GM18868 (cell line): ENCODE measurements around the gene NFIX.
"Not testable (repeated sequence)": the region's sequence is repeated elsewhere in the genome, so short reads cannot be mapped to it uniquely, and the experiment has no call there.

Experiments used
- ATAC-seq: cut with Tn5 transposase; IDR thresholded peaks from one replicate; pipeline ENCODE4 v1.9.1; 2021; ENCODE audit warnings: mild to moderate bottlenecking, moderate library complexity; ENCODE audit not compliant: unreplicated experiment

The NFIX gene

DNA sequence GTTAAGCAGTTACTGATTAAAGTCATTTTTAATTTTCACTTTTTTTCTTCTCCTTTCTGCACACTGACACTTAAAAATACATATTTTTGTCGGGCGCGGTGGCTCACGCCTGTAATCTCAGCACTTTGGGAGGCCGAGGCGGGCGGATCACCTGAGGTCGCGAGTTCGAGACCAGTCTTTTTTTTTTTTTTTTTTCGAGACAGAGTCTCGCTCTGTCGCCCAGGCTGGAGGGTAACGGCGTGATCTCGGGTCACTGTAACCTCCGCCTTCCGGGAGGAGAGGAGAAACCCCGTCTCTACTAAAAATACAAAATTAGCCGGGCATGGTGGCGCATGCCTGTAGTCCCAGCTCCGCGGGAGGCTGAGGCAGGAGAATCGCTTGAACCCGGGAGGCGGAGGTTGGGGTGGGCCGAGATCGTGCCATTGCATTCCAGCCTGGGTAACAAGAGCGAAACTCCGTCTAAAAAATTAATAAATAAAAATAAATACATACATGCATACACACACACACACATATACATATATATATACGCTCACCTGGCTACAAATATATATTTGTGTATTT lies 37.8 kb upstream of the NFIX start:
- ATAC-seq, result not testable (repeated sequence)

DNA sequence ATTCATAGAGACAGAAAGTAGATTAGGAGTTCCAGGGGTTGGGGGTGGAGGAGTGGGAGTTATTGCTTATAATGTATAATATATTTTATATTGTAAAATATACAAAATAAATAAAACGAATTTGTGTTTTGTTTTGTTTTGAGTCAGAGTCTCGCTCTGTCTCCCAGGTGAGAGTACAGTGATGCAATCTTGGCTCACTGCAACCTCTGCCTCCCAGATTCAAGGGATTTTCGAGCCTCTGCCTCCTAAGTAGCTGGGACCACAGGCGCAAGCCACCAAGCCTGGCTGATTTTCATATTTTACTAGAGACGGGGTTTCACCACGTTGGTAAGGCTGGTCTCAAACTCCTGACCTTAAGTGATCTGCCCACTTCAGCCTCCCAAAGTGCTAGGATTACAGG lies 35.8 kb upstream of the NFIX start:
- no peak for ATAC-seq

DNA sequence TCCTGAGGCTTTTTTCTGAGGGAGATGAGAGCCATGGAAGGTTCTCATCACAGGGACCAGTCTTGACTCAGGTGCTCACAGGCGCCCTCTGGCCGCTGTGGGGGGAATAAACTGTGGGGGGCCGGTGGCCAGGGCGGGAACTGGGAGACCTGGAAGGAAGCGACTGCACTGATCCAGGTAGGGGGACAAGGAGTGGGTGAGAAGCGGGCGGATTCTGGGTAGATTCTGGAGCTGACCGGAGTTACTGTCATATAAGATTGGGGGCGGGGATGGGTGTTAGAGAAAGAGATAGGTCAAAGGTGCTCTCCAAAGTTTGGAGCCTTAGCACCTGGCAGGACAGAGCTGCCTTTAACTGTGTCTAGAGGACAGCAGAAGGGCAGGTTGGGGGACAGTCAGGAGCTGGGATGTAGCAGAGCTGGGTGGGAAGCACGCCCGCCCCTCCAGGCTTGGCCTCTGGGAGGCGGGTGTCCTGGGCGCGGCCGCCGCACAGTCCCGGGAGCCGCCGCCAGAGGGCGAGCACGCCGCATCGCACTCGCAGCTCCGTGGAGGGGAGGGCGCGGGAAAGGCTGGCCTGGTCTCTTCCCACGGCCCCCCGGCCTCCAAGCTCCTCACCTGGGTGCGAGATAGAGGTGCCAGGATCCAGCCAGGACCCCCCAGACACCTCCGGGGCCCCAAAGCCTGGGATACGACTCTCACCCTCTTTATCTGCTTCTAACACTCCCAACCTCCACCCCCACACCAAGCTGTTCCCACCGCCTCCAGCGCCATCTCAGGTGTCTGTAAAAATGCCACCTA lies 30.1 kb upstream of the NFIX start:
- peak; percentile 64 for ATAC-seq

DNA sequence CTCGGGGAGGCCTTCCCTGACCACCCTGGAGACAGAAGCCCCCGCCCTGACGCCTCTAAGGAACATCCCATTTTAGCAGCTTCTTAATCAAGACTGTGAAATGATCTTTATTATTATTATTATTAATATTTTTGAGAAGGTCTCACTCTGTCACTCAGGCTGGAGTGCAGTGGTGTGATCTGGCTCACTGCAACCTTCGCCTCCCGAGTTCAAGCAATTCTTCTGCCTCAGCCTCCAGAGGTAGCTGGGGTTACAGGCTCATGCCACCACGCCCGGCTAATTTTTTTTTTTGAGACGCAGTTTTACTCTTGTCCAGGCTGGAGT lies 29.5 kb upstream of the NFIX start:
- no peak for ATAC-seq

DNA sequence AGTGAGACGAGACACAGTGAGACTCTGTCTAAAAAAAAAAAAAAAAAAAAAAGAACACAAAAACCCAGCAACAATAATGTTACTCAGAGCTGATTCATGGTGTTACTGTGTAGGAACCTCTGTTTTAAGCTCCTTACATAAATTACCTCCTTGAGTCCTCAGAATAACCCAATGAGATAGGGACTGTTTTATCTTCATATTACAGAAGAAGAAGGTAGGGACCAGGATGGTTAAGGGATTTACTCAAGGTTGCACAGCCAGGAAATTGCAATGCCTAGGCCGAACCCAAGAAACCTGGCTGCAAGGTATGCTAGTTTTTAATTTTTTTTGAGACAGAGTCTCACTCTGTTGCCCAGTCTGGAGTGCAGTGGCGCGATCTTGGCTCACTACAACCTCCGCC lies 27.4 kb upstream of the NFIX start:
- no peak for ATAC-seq

DNA sequence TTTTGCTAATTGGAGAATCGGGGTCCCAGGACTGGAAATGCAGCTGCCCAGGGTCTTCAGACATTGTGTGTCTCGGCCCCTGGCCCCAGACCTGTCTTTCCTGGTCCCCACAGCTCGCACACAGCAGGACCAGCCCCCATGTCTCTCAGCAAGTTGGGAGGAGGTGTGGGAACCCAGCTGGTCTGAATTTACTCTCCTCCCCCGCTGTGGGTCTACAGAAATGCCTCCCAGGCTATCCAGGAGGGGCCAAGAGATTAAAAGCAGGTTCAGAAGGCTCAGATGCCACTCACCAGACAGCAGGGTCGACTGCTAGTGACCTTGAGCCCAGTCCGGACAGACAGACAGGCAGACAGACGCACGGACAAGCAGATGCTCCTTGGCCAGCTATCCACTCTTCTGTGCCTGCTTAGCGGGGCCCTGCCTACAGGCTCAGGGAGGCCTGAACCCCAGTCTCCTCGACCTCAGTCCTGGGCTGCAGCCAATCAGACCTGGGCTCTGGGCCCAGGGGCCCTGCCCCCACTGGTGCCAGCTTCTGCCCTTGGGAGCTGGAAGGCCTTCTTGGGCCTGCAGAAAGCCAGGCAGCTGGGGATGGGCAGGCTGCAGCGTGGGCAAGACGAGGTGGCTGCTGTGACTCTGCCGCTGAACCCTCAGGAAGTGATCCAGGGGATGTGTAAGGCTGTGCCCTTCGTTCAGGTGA lies 25.8 kb upstream of the NFIX start, which contains the start of gene DAND5:
Gene DAND5, plus strand, starts transcription at position 285 of the 697 bp plus-strand sequence. Its CDS starts 85 bp downstream, at position 370.
- no peak for ATAC-seq

DNA sequence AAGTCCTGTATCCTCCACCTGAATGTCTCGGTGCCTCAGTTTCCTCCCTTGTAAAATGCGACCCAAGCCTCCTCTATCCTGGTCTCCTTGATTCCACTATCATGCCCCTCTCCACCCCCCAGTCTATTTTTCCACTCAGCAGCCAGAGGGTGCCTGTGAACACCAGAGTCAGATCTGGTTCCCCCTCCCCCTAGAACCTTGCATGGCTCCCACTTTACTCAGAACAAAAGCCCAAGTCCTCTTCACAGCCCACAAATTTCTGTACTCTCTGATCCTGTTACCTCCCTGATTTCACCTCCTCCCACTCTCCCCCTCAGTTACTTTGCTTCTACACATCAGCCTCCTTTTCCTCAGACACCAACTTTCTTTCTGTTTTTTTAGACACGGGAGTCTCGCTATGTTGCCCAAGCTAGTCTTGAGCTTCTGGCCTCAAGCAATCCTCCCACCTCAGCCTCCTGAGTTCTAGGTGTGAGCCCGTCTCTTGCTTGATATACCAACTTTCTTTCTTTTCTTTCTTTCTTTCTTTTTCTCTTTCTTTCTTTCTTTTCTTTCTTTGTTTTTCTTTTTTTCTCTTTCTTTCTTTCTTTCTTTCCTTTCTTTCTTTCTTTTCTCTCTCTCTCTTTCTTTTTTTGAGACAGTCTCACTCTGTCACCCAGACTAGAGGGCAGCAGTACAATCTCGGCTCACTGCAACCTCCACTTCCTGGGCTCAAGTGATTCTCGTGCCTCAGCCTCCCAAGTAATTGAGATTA lies 25.0 kb upstream of the NFIX start:
- no peak for ATAC-seq

DNA sequence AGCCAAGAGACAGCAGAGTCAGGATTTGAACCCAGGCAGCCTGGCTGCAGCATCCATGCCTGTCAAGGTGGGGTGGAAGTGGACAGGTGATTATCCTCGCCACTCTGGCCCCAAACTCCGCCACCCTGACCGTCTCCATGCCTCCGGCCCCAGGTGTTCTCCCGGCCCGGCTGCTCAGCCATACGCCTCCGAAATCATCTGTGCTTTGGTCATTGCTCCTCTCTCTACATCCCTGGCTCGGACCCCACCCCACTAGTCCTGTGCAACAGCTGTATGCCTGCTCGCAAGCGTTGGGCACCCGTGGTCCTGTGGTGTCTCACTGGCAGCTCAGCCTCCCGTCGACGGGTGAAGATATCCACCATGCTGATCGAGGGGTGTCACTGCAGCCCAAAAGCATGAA lies 22.0 kb upstream of the NFIX start:
- no peak for ATAC-seq

DNA sequence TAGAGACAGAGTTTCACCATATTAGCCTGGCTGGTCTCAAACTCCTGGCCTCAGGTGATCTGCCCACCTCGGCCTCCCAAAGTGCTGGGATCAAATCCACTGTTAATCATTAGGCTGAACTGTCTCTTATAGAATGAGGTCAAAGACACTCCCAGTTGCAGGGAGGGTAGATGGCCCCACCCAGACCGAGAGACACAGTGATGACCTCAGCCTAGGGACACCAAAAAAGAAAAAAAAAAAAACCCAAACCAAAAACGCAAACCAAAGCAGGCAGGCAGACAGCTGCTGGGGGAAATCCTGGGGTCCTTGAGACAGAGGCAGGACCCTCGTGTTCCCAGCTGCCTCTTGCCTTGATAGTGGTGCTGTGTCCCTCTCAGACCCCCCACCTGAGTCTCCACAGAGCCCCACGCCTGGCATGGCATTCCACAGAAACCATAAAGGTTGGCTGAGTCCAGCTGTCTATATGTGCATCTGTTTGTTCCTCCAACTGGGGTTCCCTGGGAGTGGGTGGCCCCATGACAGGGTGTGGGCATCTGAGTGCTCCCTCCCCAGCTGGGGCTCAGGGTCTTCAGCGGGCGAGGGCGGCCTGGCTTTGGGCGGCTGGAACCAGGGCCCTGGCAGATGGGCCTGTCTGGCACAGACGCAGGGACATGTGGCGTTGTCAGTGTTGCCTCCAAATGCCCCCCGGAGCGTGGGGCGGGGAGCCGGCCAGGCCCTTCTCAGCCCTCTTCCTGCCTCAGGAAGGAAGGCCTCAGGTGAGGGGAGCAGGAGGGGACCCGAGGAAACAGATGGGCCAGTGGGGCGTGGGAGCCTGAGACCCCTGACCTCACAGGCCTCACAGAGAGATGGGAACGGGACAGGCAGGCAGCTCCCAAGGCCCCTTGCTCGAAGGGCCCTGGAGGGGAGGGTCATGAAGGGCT lies 20.7 kb upstream of the NFIX start:
- no peak for ATAC-seq

DNA sequence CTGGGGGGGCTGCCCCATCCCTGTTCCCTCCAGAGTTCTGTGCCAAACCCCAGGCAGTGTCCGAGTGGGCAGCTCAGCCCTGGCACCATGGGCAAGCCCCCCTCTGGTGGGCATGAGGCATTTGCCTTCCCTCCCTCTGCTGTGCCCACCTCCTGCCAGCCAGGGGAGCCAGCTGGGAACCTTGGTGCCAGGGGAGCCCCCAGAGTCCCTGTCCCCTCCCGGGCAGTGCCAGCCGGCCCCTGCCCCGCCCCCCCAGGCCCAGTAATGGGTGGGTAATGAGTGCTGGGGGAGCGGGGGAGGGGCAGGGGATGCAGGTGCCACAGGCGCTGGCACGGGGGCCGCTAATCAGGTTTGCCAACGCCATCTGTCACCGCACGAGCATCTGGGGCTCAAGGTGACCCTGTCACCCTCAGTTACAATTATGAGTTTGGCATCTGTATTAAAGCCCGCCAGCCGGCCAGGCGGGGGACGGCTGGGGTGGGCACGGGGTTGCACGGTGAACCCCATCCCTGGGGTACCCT lies 20.0 kb upstream of the NFIX start:
- no peak for ATAC-seq

DNA sequence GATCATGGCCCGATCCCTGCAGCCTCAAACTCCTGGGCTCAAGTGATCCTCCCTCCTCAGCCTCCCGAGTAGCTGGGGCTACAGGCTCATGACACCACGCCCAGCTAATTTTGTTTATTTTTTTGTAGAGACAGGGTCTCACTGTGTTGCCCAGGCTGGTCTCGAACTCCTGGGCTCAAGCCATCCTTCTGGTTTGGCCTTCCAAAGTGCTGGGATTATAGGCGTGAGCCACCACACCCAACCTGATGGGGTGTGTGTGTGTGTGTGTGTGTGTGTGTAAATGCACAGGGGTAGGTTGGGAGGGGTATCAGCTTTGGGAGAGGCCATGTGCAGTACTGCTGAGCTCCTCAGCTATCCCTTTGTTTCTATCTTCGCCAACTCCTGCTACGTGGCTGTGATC lies 19.2 kb upstream of the NFIX start:
- ATAC-seq, result not testable (repeated sequence)

DNA sequence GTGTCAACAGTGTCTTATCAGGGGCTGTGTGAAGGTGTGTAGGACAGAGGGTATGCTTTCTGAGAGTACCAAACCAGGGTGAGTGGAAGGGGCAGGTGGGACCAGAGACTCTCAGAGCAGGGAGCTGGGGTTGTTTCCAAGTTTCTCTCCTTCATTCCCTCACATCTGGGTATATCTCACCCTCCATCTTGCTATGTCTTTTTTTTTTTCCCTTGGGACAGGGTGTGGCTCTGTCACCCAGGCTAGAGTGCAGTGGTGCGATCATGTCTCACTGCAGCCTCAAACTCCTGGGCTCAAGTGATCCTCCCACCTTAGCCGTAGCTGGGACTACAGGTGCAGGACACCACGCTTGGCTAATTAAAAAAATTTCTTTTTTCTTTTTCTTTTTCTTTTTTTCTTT lies 15.3 kb upstream of the NFIX start:
- no peak for ATAC-seq

DNA sequence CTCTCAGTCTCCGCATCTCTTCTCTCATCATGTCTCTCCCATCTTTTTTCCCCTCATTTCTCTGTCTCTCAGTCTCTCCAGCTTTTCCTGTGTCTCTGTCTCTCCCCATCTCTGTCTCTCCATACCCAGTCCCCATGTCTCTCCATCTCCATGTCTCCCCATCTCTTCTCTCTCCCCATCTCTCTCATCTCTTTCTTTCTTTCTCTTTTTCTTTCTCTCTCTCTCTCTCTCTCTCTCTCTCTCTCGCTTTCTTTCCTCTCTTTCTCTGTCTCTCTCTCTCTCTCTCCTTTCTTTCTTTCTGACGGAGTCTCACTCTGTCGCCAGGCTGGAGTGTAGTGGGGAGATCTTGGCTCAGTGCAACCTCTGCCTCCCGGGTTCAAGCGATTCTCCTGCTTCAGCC lies 12.6 kb upstream of the NFIX start:
- ATAC-seq, result no peak

DNA sequence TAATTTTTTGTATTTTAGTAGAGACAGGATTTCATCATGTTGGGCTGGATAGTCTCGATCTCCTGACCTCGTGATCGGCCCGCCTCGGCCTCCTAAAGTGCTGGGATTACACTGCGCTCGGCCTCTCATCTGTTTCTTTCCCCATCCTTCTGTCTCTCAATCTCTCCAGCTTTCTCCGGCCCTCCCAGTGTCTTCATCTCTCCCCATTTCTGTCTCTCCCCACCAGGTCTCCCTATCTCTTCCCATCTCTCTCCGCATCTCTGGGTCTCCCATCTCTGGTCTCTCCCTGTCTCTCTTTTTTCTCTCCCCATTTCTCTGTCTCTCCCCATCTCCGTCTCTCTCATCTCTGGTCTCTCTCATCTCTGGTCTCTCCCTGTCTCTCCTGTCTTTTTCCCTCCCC lies 12.2 kb upstream of the NFIX start:
- ATAC-seq, result no peak

DNA sequence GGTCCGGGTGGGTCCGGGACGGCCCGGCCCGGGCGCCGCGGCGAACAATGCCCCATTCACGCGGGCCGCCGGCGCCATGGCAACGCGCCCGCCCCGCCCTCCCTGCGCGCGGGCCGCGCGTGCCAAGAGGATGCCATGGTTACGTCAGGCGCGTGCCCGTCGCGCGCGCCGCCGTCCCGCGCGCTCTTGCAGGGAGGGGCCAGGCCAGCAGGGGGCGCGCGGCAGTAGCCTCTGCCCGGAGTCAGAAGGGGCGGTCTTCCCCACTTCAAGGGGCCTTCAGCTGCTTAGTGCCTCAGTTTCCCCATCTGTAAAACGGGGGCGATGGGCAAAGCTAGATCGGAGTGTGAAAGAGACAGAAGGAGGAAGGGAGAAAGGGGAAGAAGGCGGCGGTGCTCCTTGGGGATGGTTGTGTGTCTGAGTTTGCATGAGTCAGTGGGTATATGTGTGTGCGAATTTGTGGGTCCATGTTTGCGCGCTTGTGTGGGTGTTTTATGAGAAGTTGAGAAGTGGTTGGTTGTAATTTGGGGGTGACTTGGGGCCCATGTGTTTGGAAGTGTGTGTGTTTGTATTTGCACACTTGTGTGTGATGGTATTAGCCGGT lies 11.6 kb upstream of the NFIX start:
- ATAC-seq, result no peak

DNA sequence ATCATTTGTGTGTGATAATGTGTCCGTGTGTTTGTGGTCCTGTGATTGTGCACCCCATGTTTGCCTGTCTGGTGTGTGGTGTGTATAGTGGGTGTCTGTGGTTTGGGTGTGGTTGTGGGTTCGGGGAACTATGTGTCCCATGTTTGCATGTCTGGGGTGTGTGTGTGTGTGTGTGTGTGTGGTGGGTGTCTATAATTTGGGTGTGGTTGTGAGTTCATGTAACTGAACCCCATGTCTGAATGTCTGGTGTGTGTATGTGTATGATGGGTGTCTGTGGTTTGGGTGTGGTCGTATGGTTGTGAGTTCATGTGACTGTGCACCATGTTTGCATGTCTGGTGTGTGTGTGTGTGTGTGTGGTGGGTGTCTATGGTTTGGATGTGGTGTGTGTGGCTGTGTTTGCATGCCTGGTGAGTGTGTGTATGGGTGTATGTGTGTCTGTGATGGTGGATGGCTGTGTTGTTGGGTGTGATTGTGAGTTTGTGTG lies 11.1 kb upstream of the NFIX start:
- ATAC-seq, result no peak

DNA sequence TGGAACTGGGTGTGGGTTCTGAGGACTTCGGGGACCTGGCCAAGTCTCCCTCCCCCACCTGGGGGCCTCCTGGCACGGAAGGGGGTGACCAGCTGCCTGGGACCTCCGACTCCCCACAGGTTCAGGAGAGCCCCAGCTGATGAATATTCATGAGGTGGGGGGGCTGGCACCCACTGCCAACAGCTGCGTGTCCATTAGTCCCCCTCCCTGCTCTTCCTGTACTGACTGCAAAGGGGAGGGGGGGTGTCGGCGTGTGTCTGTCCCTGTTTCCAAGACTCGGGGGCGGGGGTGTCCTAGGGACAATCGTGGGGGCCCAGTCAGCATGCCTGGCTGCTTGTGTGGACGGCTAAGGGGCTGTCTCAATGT lies 10.6 kb upstream of the NFIX start:
- ATAC-seq, result no peak

DNA sequence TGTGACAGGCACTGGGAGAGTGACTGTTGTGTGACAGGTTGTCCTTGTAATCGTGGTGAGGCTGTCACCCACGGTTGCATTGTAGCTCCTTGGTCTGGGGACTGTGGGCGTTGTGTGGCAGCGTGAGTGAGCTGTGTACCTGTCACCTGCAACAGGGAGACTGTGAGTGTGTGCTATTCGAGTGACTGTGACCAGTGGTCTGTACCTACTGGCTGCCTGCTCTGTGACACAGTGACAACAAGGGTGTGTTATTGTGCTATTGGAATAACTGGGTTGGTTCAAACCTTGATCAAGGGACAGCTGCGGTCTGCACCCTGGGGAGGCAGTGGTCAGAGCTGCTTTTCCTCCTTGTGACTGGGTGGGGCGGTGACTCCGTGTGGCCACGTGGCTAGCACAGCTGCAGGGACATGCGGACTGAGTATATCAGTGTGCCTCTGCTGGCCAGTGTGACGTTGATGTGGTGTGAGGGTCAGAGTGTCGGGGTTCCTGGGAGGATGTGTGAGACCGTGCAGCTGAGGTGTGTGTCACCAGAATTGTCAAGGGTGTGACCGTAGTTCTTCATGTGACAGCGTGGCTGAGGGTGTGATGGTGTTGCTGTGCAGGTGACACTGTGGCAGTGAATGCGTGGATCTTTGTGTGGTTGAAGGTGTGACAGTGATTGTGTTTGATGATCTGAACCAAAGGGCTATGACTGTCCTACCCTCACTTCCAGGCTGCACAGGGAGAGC lies 10.1 kb upstream of the NFIX start:
- ATAC-seq, result no peak

DNA sequence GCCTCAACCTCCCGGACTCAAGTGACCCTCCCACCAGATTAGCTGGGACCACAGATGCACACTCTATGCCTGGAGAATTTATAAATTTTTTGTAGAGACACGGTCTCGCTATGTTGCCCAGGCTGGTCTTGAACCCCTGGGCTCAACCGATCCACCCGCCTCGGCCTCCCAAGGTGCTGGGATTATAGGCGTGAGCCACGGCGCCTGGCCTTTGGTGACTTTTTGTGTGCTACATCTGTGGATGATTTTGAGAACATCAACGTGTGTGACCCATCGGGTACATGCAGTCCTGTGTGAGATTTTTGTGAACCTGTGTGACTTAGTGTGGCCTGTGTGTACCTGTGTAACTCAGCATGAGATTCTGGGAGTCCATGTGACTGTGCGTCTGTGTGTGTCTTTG lies 8.5 kb upstream of the NFIX start:
- no peak for ATAC-seq
